ENCODE results near the gene ZFPL1.

ZFPL1 gene

GRCh38 chr11:65066805-65067291 is 17.2 kb upstream of the ZFPL1 start:
- Mint-ChIP-seq H3K9me3 (no peaks in the 10 kb centered on the region), H3K27me3 (peaks cover 0 to 14% of the 10 kb centered on the region in 2 donors), H3K4me1 (ENCODE audit: low read depth in 2 of 2) (peaks cover 0 to 3% of the 10 kb centered on the region in 2 donors), H3K27ac (no peak overlapping the region), H3K36me3 (ENCODE audit: insufficient read depth) (no peaks in the 10 kb centered on the region), H3K4me3 (no peak overlapping the region)
- no peak for ATAC-seq (replicated peaks)
- DNase-seq: no peak

GRCh38 chr11:65067446-65067845 is 16.6 kb upstream of the ZFPL1 start:
- DNase-seq: no peak
- H3K36me3 Mint-ChIP-seq (ENCODE audit: insufficient read depth): no peaks in the 10 kb centered on the region
- H3K27me3 Mint-ChIP-seq: peaks cover 0 to 8% of the 10 kb centered on the region in 2 donors
- H3K4me1 Mint-ChIP-seq (ENCODE audit: low read depth in 2 of 2): peaks cover 0 to 2% of the 10 kb centered on the region in 2 donors
- peak overlapping the region in 1 of 2 donors; percentile 16 for H3K27ac Mint-ChIP-seq
- no peaks in the 10 kb centered on the region for H3K9me3 Mint-ChIP-seq
- H3K4me3 Mint-ChIP-seq: no peak overlapping the region
- no peak for ATAC-seq (replicated peaks)

- no peak for DNase-seq
- Mint-ChIP-seq H3K4me1 (ENCODE audit: low read depth in 2 of 2) (peaks cover 0 to 2% of the 10 kb centered on the region in 2 donors), H3K36me3 (ENCODE audit: insufficient read depth) (no peaks in the 10 kb centered on the region), H3K27ac (no peak overlapping the region), H3K9me3 (no peaks in the 10 kb centered on the region), H3K27me3 (no peaks in the 10 kb centered on the region), H3K4me3 (no peak overlapping the region)
- no peak for ATAC-seq (replicated peaks)
Observed at GRCh38 chr11:65069217-65069616, 14.8 kb upstream of the ZFPL1 start.

GRCh38 chr11:65071907-65072630 is 12.0 kb upstream of the ZFPL1 start:
- Mint-ChIP-seq H3K27ac (peak overlapping the region in 1 of 2 donors; percentile 68), H3K36me3 (ENCODE audit: insufficient read depth) (no peaks in the 10 kb centered on the region), H3K4me3 (no peak overlapping the region), H3K9me3 (no peaks in the 10 kb centered on the region), H3K27me3 (no peaks in the 10 kb centered on the region), H3K4me1 (ENCODE audit: low read depth in 2 of 2) (peaks cover 0 to 2% of the 10 kb centered on the region in 2 donors)
- DNase-seq (no peak), ATAC-seq (replicated peaks) (no peak)

- no peaks in the 10 kb centered on the region for H3K9me3 Mint-ChIP-seq
- peaks cover 0 to 2% of the 10 kb centered on the region in 2 donors for H3K4me1 Mint-ChIP-seq (ENCODE audit: low read depth in 2 of 2)
- H3K27me3 Mint-ChIP-seq: no peaks in the 10 kb centered on the region
- H3K27ac Mint-ChIP-seq: peak overlapping the region in 1 of 2 donors; percentile 68
- H3K4me3 Mint-ChIP-seq: no peak overlapping the region
- DNase-seq (no peak), ATAC-seq (replicated peaks) (no peak)
- H3K36me3 Mint-ChIP-seq (ENCODE audit: insufficient read depth): no peaks in the 10 kb centered on the region
Observed at GRCh38 chr11:65072631-65072966, 11.4 kb upstream of the ZFPL1 start.

GRCh38 chr11:65077451-65077850 is 6.6 kb upstream of the ZFPL1 start:
- no peaks in the 10 kb centered on the region for H3K36me3 Mint-ChIP-seq (ENCODE audit: insufficient read depth)
- no peak overlapping the region for H3K4me3 Mint-ChIP-seq
- H3K9me3 Mint-ChIP-seq: no peaks in the 10 kb centered on the region
- H3K27me3 Mint-ChIP-seq: no peaks in the 10 kb centered on the region
- peaks cover 0 to 6% of the 10 kb centered on the region in 2 donors for H3K4me1 Mint-ChIP-seq (ENCODE audit: low read depth in 2 of 2)
- ATAC-seq (replicated peaks) (no peak), DNase-seq (no peak)
- H3K27ac Mint-ChIP-seq: no peak overlapping the region

GRCh38 chr11:65078151-65078550 is 5.9 kb upstream of the ZFPL1 start:
- peaks cover 4% of the 10 kb centered on the region for H3K36me3 Mint-ChIP-seq (ENCODE audit: insufficient read depth)
- H3K27ac Mint-ChIP-seq: peak overlapping the region in 1 of 2 donors; percentile 35
- no peak overlapping the region for H3K4me3 Mint-ChIP-seq

GRCh38 chr11:65078786-65079342 is 5.2 kb upstream of the ZFPL1 start:
- Mint-ChIP-seq H3K4me3 (no peak overlapping the region), H3K36me3 (ENCODE audit: insufficient read depth) (peaks cover 11% of the 10 kb centered on the region), H3K27ac (peak overlapping the region in 1 of 2 donors; percentile 35), H3K27me3 (no peaks in the 10 kb centered on the region), H3K4me1 (ENCODE audit: low read depth in 2 of 2) (peaks cover 0 to 13% of the 10 kb centered on the region in 2 donors), H3K9me3 (no peaks in the 10 kb centered on the region)
- no peak for ATAC-seq (replicated peaks)
- DNase-seq: no peak

More at GRCh38 chr11:65078151-65078550, 5.9 kb upstream of the ZFPL1 start:
- no peaks in the 10 kb centered on the region for H3K9me3 Mint-ChIP-seq
- DNase-seq (peak; percentile 59 to 68 (median 65)), ATAC-seq (replicated peaks) (peak; percentile 97)
- peaks cover 0 to 6% of the 10 kb centered on the region in 2 donors for H3K4me1 Mint-ChIP-seq (ENCODE audit: low read depth in 2 of 2)
- no peaks in the 10 kb centered on the region for H3K27me3 Mint-ChIP-seq

GRCh38 chr11:65083134-65083833 is 738 bp upstream of the ZFPL1 start:
- no peak for DNase-seq
- no peaks in the 10 kb centered on the region for H3K27me3 Mint-ChIP-seq
- ATAC-seq (replicated peaks): no peak
- H3K9me3 Mint-ChIP-seq: no peaks in the 10 kb centered on the region
- H3K36me3 Mint-ChIP-seq (ENCODE audit: insufficient read depth): peaks cover 42% of the 10 kb centered on the region
- peaks cover 14 to 23% of the 10 kb centered on the region in 2 donors for H3K4me1 Mint-ChIP-seq (ENCODE audit: low read depth in 2 of 2)
- H3K27ac Mint-ChIP-seq: peak overlapping the region; percentile 98 to 99
- peak overlapping the region; percentile 92 to 96 for H3K4me3 Mint-ChIP-seq

GRCh38 chr11:65084598-65085375 is 765 bp downstream of the ZFPL1 start:
- H3K4me1 Mint-ChIP-seq (ENCODE audit: low read depth in 2 of 2): peaks cover 14 to 23% of the 10 kb centered on the region in 2 donors
- peak overlapping the region; percentile 98 to 99 for H3K27ac Mint-ChIP-seq

GRCh38 chr11:65085446-65085845 is 1.4 kb downstream of the ZFPL1 start:
- Mint-ChIP-seq H3K36me3 (ENCODE audit: insufficient read depth) (peaks cover 48% of the 10 kb centered on the region), H3K4me1 (ENCODE audit: low read depth in 2 of 2) (peaks cover 14 to 23% of the 10 kb centered on the region in 2 donors), H3K27ac (peak overlapping the region; percentile 98 to 99), H3K4me3 (peak overlapping the region; percentile 92 to 96), H3K27me3 (no peaks in the 10 kb centered on the region), H3K9me3 (no peaks in the 10 kb centered on the region)
- no peak for DNase-seq
- no peak for ATAC-seq (replicated peaks)

More at GRCh38 chr11:65084598-65085375, 765 bp downstream of the ZFPL1 start:
- DNase-seq: no peak
- Mint-ChIP-seq H3K36me3 (ENCODE audit: insufficient read depth) (peaks cover 45% of the 10 kb centered on the region), H3K27me3 (no peaks in the 10 kb centered on the region), H3K9me3 (no peaks in the 10 kb centered on the region), H3K4me3 (peak overlapping the region; percentile 92 to 96)
- ATAC-seq (replicated peaks): no peak

- H3K36me3 Mint-ChIP-seq (ENCODE audit: insufficient read depth): peaks cover 48% of the 10 kb centered on the region
- no peak overlapping the region for H3K27ac Mint-ChIP-seq
- peaks cover 14 to 23% of the 10 kb centered on the region in 2 donors for H3K4me1 Mint-ChIP-seq (ENCODE audit: low read depth in 2 of 2)
- H3K27me3 Mint-ChIP-seq: no peaks in the 10 kb centered on the region
- ATAC-seq (replicated peaks) (no peak), DNase-seq (no peak)
- H3K9me3 Mint-ChIP-seq: no peaks in the 10 kb centered on the region
- no peak overlapping the region for H3K4me3 Mint-ChIP-seq
Observed at GRCh38 chr11:65086809-65087208, 2.8 kb downstream of the ZFPL1 start.

GRCh38 chr11:65087216-65087615 is 3.2 kb downstream of the ZFPL1 start:
- Mint-ChIP-seq H3K4me3 (no peak overlapping the region), H3K4me1 (ENCODE audit: low read depth in 2 of 2) (peaks cover 14 to 23% of the 10 kb centered on the region in 2 donors), H3K36me3 (ENCODE audit: insufficient read depth) (peaks cover 48% of the 10 kb centered on the region), H3K9me3 (no peaks in the 10 kb centered on the region), H3K27ac (no peak overlapping the region), H3K27me3 (no peaks in the 10 kb centered on the region)
- DNase-seq (no peak), ATAC-seq (replicated peaks) (no peak)

All from effector memory CD8-positive, alpha-beta T cell (primary cell).